GM18498 (cell line): ENCODE measurements around the gene CRACDL.

ENCODE experiments used
- ATAC-seq: cut with Tn5 transposase; IDR thresholded peaks from one replicate; pipeline ENCODE4 v1.9.1; 2021; ENCODE audit warnings: mild to moderate bottlenecking, moderate library complexity; ENCODE audit not compliant: unreplicated experiment

The CRACDL gene

GRCh38 chr2:98805412-98806171 lies 130.4 kb downstream of the CRACDL start:
- ATAC-seq, result no peak

DNA sequence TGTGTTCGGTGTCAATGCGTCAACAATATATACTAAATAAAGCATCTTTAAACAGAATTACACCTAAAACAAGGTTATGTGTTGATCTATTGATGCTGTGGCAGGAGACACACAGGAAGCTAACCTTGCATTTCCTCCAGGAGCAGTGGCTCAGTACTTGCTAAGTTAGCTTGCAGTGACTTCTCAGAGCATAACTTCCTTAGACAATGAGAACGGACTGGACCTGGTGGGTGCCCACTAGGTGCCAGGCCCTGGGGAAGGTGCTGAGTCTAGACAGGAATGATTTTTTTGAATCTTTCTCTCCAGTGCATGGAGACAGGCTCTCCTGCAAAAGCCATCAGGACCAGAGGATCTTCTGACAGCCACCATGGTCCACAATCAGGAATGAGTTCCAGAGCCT lies 131.3 kb downstream of the CRACDL start:
- no peak for ATAC-seq

DNA sequence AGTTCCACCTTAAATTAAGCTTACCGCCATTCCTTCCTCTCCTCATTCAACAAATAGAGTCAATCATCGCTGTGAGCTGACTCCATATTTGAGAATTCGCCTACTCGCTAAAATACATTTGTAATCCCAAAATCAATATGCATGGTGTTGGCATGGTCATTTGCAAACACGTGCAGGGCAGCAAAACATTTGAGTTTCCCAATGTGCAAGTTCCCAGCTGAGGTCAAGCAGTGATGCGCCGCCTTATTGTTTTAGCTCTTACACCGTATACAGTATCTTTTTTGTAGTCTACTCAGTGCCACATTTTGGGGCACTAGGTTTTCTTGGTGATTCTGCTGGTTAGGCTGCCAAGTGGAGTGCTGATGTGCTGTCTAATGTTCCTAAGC lies 131.8 kb downstream of the CRACDL start:
- no peak for ATAC-seq

- ATAC-seq, result no peak
These were observed 132.4 kb downstream of the CRACDL start for GRCh38 chr2:98803405-98804264.

DNA sequence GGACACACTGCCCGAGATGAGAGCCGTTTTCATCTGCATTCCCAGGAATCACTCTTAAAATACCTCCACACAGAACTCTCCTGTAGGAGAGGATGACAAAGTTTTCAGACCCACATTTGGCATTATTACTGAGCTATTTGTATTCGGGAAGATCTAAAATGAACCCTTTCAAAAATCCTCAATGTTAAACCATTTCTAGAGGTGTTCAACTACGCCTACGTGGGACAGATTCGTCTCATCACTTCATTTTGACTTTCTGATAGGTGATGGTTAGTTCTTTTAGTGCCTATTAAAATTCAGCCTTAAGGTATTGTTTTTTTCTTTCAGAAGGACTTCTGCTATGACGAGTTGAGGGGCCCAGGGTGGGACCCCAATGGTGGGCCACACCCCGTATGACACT lies 133.7 kb downstream of the CRACDL start:
- ATAC-seq, result no peak

- no peak for ATAC-seq
These were observed 134.1 kb downstream of the CRACDL start for GRCh38 chr2:98801921-98802321.

DNA sequence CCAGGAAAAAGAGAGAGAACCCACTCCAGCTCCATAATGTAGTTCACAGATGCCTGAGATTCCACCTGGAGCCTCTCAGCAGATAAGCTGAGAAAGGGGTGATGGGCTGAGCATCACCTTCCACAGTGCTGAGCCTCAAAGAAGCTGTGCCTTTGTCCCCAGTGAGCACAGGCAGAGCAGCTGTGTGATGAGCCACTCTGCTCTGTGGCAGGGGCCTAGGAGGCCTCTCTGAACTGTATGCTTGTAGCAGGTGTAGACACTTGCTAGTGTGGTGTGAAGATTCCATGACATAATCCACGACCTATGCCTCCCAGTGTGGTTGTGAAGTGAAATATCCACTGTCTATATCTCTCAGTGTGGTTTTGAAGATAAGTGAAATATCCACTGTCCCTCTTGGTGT lies 134.7 kb downstream of the CRACDL start:
- no peak for ATAC-seq

DNA sequence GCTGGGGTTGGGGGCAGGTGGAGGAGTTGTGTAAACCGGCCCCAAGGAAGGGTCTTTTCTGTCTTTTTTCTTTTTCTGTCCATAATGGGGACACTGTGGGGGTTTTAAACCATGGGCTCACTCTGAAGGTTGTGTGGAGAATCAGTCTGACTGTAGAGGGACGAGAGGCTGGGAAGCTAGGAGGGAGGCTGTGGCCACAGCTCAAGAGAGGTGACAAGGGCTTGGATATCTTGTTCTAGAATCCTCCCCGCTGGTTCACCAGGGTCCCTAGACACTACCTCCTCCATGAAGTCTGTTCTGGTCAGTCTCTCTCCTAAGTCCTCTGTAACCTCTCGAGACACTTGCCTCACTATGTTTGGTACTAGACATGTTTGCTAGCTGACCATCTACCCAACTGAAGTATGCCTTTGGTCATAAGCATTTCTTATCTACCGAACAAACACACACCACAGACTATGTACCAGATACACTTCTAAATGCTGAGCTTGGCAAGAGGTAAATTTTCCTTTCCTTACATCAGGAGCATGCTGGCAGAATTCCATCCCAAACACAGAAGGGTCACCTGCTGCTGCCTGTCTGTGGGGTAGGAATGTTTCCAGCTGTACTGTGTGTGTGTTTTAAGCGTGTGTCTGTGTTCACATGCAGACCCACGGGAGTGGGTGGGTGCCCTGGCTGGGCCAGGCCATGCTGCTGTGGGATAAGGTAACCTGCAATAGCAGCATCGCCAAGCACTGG lies 135.5 kb downstream of the CRACDL start:
- no peak for ATAC-seq

- no peak for ATAC-seq
These were observed 136.4 kb downstream of the CRACDL start for GRCh38 chr2:98799375-98800329.

- ATAC-seq, result no peak
These were observed 139.1 kb downstream of the CRACDL start for GRCh38 chr2:98796775-98797544.

DNA sequence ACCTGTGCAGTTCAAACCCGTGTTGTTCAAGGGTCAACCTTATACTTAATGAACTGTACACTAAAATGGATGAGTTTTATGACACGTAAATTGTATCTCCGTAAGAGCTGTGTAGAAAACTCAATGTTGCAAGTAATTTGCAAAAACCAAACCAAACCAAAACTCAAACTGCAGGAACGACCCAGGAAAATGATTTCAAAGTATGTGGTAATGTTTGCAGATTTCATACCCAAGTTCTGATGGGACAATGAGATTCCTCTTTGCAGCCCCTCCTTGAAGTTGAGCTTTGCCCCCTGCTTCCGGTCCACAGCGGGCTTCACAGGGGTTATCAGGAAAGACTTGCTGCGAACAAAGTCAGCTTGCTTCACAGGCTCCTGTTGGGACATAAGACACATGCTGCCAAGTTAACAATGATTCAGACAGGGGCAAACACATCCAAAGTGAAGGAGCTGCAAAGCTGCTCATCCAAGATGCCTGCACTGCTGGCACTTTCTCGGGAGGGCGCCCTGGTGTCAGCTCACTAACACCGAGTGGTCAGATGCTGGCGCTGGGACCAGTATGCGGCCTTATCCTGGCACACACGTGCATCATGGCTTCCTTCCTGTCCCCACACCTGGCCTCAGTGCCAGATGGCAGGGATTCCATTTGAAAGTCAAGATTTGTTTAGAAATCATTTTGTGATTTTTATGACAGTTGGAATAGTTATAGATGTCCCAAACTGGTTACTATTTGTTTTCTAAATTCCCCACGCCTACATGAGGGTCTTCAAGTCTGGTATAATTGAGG lies 139.9 kb downstream of the CRACDL start:
- ATAC-seq, result no peak

GRCh38 chr2:98793897-98794830 lies 141.9 kb downstream of the CRACDL start:
- ATAC-seq, result no peak

GRCh38 chr2:98793275-98793674 lies 142.8 kb downstream of the CRACDL start:
- no peak for ATAC-seq

DNA sequence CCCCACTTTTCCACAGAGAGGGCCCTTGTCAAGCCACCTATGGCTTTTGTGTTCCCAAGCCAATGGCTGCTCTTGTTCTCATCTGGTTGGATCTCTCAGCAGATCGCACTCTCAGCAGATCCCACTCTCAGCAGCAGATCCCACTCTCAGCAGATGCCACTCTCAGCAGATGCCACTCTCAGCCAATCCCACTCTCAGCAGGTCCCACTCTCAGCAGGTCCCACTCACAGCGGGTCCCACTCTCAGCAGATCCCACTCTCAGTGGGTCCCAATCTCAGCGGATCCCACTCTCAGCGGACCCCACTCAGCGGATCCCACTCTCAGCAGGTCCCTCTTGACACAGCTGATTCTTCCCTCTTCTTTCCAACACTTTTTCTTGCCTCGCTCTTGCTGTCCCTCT lies 145.8 kb downstream of the CRACDL start:
- ATAC-seq, result no peak

- no peak for ATAC-seq
These were observed 148.3 kb downstream of the CRACDL start for GRCh38 chr2:98787700-98788099.

DNA sequence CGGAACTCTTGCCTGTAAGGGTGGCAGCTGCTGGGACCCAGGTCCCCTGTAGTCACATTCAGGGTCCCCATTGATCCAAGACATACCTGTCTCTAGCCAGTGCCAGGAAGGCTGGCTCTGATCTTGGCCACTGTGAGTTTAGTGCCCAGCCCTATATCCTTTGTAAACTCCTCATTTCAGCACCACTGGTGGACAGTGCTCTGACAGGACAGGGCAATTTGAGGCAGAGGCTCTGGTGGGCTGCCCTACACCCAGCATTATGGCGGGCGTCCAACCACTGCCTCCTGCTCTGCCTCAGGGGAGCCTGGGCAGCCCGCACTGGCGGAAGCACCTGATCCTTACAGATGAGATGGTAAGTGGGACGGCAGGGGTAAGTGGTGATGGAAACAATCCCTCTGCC lies 149.8 kb downstream of the CRACDL start:
- ATAC-seq, result no peak

DNA sequence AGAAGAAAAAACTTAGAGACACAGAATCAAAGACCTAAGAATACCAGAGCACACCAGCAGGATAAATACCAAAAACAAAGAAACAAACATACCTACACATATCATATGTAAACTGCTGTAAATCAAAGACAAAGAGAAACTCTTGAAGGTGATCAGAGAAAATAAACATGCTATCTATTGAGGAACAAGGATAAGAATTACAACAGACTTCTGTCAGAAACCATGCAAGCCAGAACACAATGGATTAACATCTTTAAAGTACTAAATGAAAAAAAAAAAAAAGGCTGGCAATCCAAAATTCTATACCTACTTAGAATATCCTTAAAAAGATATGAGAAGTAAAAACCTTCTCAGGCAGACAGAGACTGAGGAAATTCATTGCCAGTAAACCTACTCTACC lies 153.5 kb downstream of the CRACDL start:
- ATAC-seq, result no peak

- ATAC-seq, result no peak
These were observed 154.2 kb downstream of the CRACDL start for GRCh38 chr2:98781822-98782221.
